Measurements from ENCODE around the gene LTBR. TPM values are rescaled to one million over a fixed set of nuclear protein-coding genes. Genes with fewer than 3 reads are reported as not detected.

Gene LTBR
- total RNA-seq, 1 donor from 2014 or later: 2.8 TPM

DNA sequence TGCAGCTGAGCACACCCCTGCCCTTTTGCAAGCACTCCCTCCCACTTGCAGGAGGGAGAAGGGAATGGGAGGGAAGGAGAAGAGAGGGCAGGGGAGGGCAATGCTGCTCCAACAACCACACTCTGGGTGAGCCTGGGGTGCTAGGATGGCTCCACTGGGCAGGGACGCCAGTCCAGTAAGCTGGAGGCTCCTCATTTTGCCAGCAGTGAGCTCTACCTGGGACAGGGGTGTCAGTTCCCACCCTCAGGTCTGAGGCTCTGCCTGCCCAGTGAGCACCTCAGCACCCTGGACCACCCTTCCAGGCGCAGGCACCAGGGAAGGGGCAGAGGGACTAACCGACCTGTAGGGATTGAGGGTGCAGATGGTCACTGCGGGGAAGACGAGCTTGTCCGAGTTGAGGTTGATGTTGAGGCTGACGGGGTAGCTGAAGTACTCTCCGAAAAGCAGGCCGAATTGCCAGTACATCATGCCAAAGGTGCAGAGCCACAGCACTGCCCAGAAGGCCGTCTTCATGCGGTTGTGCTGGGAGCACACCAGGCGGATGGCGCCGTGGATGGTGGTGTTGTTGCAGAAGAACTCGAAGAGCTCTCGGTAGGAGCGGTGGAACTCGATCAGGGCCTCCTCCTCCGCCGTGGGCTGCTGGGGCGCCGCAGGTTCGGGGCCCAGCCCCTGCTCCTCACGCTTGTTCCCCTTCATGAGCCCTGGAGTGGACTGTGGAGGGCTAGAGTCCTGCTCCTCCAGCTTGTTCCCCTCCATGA, 9.8 kb upstream of the LTBR start:
- Histone ChIP-seq H2AFZ (ENCODE audit: low read depth, low read length) (no peak overlapping the region), H3K9ac (ENCODE audit: low read length) (no peak overlapping the region), H3K4me1 (ENCODE audit: insufficient read depth, low read length) (peaks cover 47% of the 10 kb centered on the region), H3K27me3 (ENCODE audit: insufficient read depth, low read length) (no peaks in the 10 kb centered on the region), H4K20me1 (ENCODE audit: insufficient read depth, low read length) (no peaks in the 10 kb centered on the region), H3K79me2 (ENCODE audit: insufficient read depth, low read length) (no peaks in the 10 kb centered on the region), H3K4me3 (ENCODE audit: insufficient read depth, low read depth, low read length) (no peak overlapping the region), H3K4me2 (ENCODE audit: low read length) (no peak overlapping the region), H3K9me3 (ENCODE audit: insufficient read depth, low read depth, low read length) (no peaks in the 10 kb centered on the region), H3K36me3 (ENCODE audit: insufficient read depth, low read length) (no peaks in the 10 kb centered on the region), H3K27ac (ENCODE audit: low read depth, low read length) (no peak overlapping the region)
- DNase-seq (ENCODE audit: low read depth): no peak
- no peak overlapping the region for H3K27ac Mint-ChIP-seq (ENCODE audit: unreplicated experiment)
- peaks cover 15% of the 10 kb centered on the region for H3K27me3 Mint-ChIP-seq (ENCODE audit: low read depth, unreplicated experiment)
- no peaks in the 10 kb centered on the region for H3K9me3 Mint-ChIP-seq (ENCODE audit: unreplicated experiment)
- H3K4me3 Mint-ChIP-seq (ENCODE audit: unreplicated experiment): no peak overlapping the region
- H3K36me3 Mint-ChIP-seq (ENCODE audit: low read depth, unreplicated experiment): no peaks in the 10 kb centered on the region
- no peak for FAIRE-seq
- TF ChIP-seq, protein P1, sequence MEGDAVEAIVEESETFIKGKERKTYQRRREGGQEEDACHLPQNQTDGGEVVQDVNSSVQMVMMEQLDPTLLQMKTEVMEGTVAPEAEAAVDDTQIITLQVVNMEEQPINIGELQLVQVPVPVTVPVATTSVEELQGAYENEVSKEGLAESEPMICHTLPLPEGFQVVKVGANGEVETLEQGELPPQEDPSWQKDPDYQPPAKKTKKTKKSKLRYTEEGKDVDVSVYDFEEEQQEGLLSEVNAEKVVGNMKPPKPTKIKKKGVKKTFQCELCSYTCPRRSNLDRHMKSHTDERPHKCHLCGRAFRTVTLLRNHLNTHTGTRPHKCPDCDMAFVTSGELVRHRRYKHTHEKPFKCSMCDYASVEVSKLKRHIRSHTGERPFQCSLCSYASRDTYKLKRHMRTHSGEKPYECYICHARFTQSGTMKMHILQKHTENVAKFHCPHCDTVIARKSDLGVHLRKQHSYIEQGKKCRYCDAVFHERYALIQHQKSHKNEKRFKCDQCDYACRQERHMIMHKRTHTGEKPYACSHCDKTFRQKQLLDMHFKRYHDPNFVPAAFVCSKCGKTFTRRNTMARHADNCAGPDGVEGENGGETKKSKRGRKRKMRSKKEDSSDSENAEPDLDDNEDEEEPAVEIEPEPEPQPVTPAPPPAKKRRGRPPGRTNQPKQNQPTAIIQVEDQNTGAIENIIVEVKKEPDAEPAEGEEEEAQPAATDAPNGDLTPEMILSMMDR (IDR thresholded peaks at IDR 0.05; ENCODE audit: insufficient read depth, low read depth, low read length): no peak
- H3K4me1 Mint-ChIP-seq (ENCODE audit: low read depth, unreplicated experiment): peaks cover 40% of the 10 kb centered on the region

DNA sequence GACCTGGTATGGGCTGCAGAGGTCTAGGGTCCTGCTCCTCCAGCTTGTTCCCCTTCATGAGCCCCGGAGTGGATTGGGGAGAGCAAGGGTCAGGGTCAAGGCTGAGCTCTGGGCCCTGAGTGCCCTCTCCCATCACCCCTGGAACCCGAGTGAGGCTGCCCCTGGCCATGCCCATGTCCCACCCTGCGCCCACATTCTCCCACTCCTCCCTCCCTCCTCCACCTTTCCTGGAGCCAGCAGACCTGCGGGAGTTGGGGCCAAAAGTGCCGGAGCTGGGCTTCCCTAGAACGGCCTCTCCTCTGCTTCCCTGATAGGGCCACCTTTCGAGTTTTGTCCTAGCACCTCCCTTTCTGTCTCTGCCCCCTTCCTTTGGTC, 9.2 kb upstream of the LTBR start:
- no peak overlapping the region for H3K27ac Mint-ChIP-seq (ENCODE audit: unreplicated experiment)
- peaks cover 15% of the 10 kb centered on the region for H3K27me3 Mint-ChIP-seq (ENCODE audit: low read depth, unreplicated experiment)
- no peaks in the 10 kb centered on the region for H3K36me3 Mint-ChIP-seq (ENCODE audit: low read depth, unreplicated experiment)
- Histone ChIP-seq H3K27ac (ENCODE audit: low read depth, low read length) (no peak overlapping the region), H3K36me3 (ENCODE audit: insufficient read depth, low read length) (no peaks in the 10 kb centered on the region), H3K79me2 (ENCODE audit: insufficient read depth, low read length) (no peaks in the 10 kb centered on the region), H3K4me2 (ENCODE audit: low read length) (no peak overlapping the region), H3K27me3 (ENCODE audit: insufficient read depth, low read length) (no peaks in the 10 kb centered on the region), H3K4me1 (ENCODE audit: insufficient read depth, low read length) (peaks cover 47% of the 10 kb centered on the region), H3K9ac (ENCODE audit: low read length) (no peak overlapping the region), H3K4me3 (ENCODE audit: insufficient read depth, low read depth, low read length) (no peak overlapping the region), H3K9me3 (ENCODE audit: insufficient read depth, low read depth, low read length) (no peaks in the 10 kb centered on the region), H2AFZ (ENCODE audit: low read depth, low read length) (no peak overlapping the region), H4K20me1 (ENCODE audit: insufficient read depth, low read length) (no peaks in the 10 kb centered on the region)
- DNase-seq (ENCODE audit: low read depth) (no peak), FAIRE-seq (no peak)
- H3K4me1 Mint-ChIP-seq (ENCODE audit: low read depth, unreplicated experiment): peaks cover 39% of the 10 kb centered on the region
- TF ChIP-seq, protein P1 (IDR thresholded peaks at IDR 0.05; ENCODE audit: insufficient read depth, low read depth, low read length): no peak
- TF ChIP-seq EZH2 (IDR thresholded peaks at IDR 0.05; ENCODE audit: insufficient read depth, low read length): no peak
- no peaks in the 10 kb centered on the region for H3K9me3 Mint-ChIP-seq (ENCODE audit: unreplicated experiment)
- H3K4me3 Mint-ChIP-seq (ENCODE audit: unreplicated experiment): no peak overlapping the region
